SK-N-MC (cell line): ENCODE data around the gene SYCE3.
"Not testable (repeated sequence)": the region's sequence is repeated elsewhere in the genome, so short reads cannot be mapped to it uniquely, and the experiment has no call there.

Source experiments
- DNase-seq: peaks from one replicate; pipeline ENCODE4 v3.0.0-alpha.2; 2011; ENCODE audit warnings: low read depth, low spot score
- H3K27ac ChIP-seq: fragments of 200-600 bp; sonication (generic); 2 replicates; pipeline ENCODE4 v1.5.1; 2016; ENCODE audit warnings: mixed run types
- H3K36me3 ChIP-seq: fragments of 200-600 bp; sonication (generic); 2 replicates; pipeline ENCODE4 v1.6.1; 2017; ENCODE audit warnings: antibody characterized with exemption, low read length, mixed read lengths; ENCODE audit not compliant: insufficient read depth
- H3K4me3 ChIP-seq: fragments of 200-600 bp; sonication (generic); 2 replicates; pipeline ENCODE4 v1.5.1; 2016
- H3K9ac ChIP-seq: fragments of 200-600 bp; sonication (generic); 2 replicates; pipeline ENCODE4 v1.8.0; 2017; ENCODE audit warnings: mixed run types, mixed read lengths; ENCODE audit not compliant: insufficient read length
- H3K9me3 ChIP-seq: fragments of 200-600 bp; sonication (generic); 2 replicates; pipeline ENCODE4 v1.6.1; 2017; ENCODE audit warnings: low read depth, mild to moderate bottlenecking, antibody characterized with exemption, low read length, moderate library complexity, mixed read lengths
- EZH2 ChIP-seq: fragments of 200-600 bp; sonication (generic); IDR thresholded peaks from one replicate; pipeline ENCODE4 v1.6.1; 2017; ENCODE audit warnings: antibody characterized with exemption
- FOXP2 ChIP-seq: optimal IDR thresholded peaks from 2 replicates; pipeline ENCODE3; 2011; ENCODE audit warnings: mild to moderate bottlenecking, moderate library complexity; ENCODE audit not compliant: insufficient read depth; ENCODE audit errors: extremely low read length, control extremely low read depth
- POLR2AphosphoS5 ChIP-seq: IDR thresholded peaks from 2 replicates; pipeline ENCODE4 v1.6.1; 2012; ENCODE audit warnings: mild to moderate bottlenecking, low read depth, low read length, borderline replicate concordance

The SYCE3 gene

DNA sequence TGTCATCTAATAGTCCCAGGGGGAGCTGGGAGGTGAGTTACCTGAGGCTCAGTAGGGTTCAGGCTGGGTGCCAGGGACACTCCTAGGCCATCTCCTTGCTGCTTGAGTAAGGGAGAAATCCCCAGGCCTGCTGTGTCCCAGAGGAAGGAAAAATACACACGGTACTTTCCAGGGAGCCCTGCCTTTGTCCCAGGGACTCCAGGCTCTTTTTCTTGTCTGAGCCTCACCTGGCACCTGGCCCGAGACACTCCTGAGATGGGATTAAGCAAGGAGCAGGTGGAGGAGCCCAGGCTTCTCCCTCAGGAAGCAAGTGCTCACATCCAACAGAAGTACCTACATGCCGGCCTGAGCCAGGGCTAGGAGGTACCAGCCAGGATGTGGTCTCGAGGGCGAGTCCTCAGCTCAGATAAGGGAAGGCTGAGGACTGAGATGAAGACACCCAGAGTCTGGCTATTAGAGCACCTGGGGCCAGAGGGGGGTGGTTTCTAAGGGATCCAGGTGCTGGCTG, 17.9 kb downstream of the SYCE3 start:
- no peak overlapping the region for H3K4me3 ChIP-seq
- TF ChIP-seq EZH2 (no peak), FOXP2 (no peak), POLR2AphosphoS5 (no peak)
- no peak for DNase-seq
- peak overlapping the region; percentile 45 for H3K9ac ChIP-seq
- peak overlapping the region; percentile 19; the same call in 1 of the 2 replicates for H3K27ac ChIP-seq
- no peaks in the 10 kb centered on the region for H3K36me3 ChIP-seq
- H3K9me3 ChIP-seq = no peaks in the 10 kb centered on the region

DNA sequence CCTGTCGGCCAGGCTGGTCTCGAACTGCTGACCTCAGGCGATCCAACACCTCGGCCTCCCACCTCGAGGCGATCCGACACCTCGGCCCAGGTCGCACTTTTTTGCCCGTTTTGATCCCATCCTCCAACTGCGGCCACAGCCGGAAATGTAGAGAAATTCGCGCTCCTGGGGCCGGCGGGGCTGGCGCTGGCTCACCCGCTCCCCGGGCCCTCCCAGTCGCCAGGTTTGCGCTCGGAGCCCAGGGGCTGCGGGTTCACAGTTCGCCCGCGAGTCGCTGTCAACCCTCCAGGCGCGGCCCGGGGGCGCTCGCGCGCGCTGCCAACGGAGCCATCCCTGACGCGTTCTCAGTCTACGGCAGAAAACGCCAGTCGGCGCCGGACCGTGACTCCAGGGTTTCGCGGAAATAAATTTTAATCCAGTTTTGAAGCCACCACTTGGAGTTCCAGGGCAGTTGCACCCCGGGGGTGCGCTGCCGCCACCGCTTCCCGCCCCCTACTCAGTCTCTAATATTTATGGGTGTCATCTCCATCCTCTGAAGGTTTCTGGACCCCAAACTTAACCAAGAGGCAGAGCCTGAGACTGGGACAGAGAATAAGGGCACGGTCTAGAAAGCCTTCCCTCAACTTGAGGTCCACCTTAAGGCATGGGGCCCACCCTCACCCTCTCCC, 18.5 kb downstream of the SYCE3 start:
- no peak for DNase-seq
- no peaks in the 10 kb centered on the region for H3K36me3 ChIP-seq
- no peak overlapping the region for H3K9ac ChIP-seq
- no peaks in the 10 kb centered on the region for H3K9me3 ChIP-seq
- no peak overlapping the region; the same call in 1 of the 2 replicates for H3K27ac ChIP-seq
- no peak overlapping the region for H3K4me3 ChIP-seq
- TF ChIP-seq FOXP2 = no peak
- no peak for TF ChIP-seq EZH2
- no peak for TF ChIP-seq POLR2AphosphoS5

DNA sequence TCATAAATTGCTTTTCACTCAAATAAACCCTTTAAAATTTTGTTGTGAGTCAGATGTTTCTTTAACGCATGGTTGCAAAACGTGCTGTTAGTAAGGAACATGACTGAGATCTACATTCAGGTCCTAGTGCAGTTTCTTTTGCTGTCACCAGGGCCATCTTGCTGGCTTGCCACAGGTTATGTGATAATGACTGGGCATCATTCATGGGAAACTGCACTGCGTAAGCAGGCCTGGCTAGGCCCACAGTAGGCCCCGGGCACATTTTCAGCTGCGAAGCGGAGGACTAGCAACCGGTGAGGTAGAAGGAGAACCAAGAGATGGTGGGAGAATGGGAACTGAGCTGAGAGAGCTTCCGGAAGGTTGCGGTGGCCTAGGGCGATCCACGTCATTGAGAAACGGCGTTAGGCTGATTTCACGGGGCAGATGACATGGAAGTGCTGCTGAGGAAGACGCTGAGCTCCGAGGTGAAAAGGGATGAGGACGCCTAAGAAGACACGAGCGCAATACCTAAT, 20.2 kb downstream of the SYCE3 start:
- no peak overlapping the region for H3K9ac ChIP-seq
- H3K36me3 ChIP-seq = no peaks in the 10 kb centered on the region
- TF ChIP-seq POLR2AphosphoS5 = no peak
- TF ChIP-seq EZH2 = no peak
- TF ChIP-seq FOXP2 = no peak

DNA sequence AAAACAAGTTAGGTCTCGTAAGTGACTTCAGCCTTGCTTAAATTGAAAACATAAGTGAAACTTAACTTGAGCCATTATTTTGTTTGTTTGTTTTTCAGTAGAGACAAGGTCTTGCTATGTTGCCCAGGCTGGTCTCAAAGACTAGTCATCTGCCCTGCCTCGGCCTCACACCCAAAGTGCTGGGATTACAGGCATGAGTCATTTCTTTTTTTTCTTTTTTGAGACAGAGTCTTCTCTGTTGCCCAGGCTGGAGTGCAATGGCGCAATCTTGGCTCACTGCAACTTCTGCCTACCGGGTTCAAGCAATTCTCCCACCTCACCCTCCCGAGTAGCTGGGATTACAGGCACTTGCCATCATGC, 21.1 kb downstream of the SYCE3 start:
- not testable (repeated sequence) for H3K27ac ChIP-seq, DNase-seq, H3K9me3 ChIP-seq, H3K9ac ChIP-seq, H3K4me3 ChIP-seq, H3K36me3 ChIP-seq

More for the DNA sequence above, 20.2 kb downstream of the SYCE3 start:
- no peak for DNase-seq
- H3K9me3 ChIP-seq = no peaks in the 10 kb centered on the region
- H3K4me3 ChIP-seq = no peak overlapping the region
- H3K27ac ChIP-seq = 0 out of 2 replicates have a peak overlapping the region, but pooled peaks have one; percentile 0

DNA sequence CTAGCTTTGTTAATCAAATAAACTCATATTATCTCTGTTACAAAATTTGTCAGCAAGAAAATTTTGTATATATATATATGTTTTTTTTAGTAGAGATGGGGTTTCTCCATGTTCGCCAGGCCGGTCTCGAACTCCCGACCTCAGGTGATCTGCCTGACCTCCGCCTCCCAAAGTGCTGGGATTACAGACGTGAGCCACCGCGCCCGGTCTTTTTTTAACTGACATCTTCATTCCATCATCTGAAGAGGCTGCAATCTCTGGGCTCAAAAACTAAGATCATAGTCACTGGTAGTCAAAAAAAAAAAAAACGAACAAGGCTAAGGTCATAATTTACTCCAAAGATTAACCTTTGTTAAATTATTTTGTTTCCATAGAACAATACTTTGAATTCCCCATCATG, 22.3 kb downstream of the SYCE3 start:
- DNase-seq = no peak
- H3K9me3 ChIP-seq = no peaks in the 10 kb centered on the region
- TF ChIP-seq FOXP2 (no peak), POLR2AphosphoS5 (no peak), EZH2 (no peak)
- no peaks in the 10 kb centered on the region for H3K36me3 ChIP-seq
- no peak overlapping the region for H3K9ac ChIP-seq
- H3K27ac ChIP-seq = peak overlapping the region; percentile 70; the same call in 1 of the 2 replicates
- no peak overlapping the region for H3K4me3 ChIP-seq

DNA sequence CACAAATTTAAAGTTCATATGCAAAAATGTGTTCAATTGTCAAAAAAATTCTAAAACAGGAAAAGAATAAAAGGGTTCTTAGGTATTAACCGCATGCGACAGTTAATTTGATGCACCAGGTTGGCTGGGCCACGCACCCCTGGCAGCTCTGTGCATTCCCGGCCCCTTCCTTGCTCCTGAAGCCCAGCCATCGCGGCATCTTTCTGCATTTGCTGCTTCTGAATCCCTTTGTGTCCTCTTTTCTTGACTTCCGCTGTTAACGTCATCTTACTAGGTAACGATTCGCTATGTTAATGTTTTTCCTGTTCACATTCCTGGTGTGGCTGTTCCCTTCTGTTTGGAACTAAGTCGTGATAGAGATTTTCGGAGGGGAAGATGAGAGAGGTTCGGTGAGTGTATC, 25.0 kb downstream of the SYCE3 start:
- no peaks in the 10 kb centered on the region for H3K36me3 ChIP-seq
- H3K27ac ChIP-seq = peak overlapping the region; percentile 30; the same call in 1 of the 2 replicates
- no peak for DNase-seq
- no peak overlapping the region for H3K9ac ChIP-seq
- H3K4me3 ChIP-seq = no peak overlapping the region
- H3K9me3 ChIP-seq = no peaks in the 10 kb centered on the region
- no peak for TF ChIP-seq EZH2
- TF ChIP-seq POLR2AphosphoS5 = no peak
- TF ChIP-seq FOXP2 = no peak

DNA sequence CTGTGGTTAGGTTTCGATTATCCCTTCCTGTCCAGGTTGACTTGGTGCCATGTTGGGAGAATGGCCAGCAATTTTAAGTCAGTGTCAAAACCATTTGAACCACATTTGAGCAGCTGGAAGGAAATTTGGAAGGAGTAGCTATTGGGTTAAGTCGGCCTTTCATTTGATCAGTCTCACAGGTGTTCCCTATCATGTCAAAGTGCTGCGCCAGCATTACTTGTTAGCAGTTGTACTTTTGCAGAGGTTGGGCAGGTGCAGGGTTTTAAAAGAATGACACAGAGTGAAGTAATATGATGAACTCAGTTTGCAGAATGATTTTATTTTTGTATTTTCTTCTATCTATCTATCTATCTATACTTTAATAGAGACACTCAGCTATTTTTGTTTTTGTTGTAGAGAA, 26.5 kb downstream of the SYCE3 start:
- H3K9ac ChIP-seq = no peak overlapping the region
- no peaks in the 10 kb centered on the region for H3K36me3 ChIP-seq
- H3K9me3 ChIP-seq = no peaks in the 10 kb centered on the region
- no peak for TF ChIP-seq POLR2AphosphoS5
- no peak for TF ChIP-seq FOXP2
- TF ChIP-seq EZH2 = no peak
- H3K27ac ChIP-seq = no peak overlapping the region
- DNase-seq = no peak
- no peak overlapping the region for H3K4me3 ChIP-seq

DNA sequence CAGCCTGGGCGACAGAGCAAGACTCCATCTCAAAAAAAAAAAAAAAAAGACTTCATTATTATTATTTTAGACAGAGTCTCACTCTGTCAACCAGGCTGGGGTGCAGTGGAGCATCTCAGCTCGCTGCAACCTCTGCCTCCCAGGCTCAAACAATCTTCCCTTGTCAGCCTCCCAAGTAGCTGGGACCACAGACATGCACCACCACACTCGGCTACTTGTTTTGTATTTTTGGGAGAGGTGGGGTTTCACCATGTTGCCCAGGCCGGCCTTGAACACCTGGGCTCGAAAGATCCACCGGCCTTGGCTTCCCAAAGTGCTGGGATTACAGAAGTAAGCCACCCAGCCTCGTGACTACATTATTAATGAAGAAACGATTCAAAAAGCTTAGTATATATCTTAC, 27.6 kb downstream of the SYCE3 start:
- no peaks in the 10 kb centered on the region for H3K36me3 ChIP-seq
- TF ChIP-seq POLR2AphosphoS5 (no peak), EZH2 (no peak), FOXP2 (no peak)
- no peak overlapping the region for H3K27ac ChIP-seq
- no peak overlapping the region for H3K4me3 ChIP-seq
- H3K9ac ChIP-seq = no peak overlapping the region
- no peak for DNase-seq
- no peaks in the 10 kb centered on the region for H3K9me3 ChIP-seq

DNA sequence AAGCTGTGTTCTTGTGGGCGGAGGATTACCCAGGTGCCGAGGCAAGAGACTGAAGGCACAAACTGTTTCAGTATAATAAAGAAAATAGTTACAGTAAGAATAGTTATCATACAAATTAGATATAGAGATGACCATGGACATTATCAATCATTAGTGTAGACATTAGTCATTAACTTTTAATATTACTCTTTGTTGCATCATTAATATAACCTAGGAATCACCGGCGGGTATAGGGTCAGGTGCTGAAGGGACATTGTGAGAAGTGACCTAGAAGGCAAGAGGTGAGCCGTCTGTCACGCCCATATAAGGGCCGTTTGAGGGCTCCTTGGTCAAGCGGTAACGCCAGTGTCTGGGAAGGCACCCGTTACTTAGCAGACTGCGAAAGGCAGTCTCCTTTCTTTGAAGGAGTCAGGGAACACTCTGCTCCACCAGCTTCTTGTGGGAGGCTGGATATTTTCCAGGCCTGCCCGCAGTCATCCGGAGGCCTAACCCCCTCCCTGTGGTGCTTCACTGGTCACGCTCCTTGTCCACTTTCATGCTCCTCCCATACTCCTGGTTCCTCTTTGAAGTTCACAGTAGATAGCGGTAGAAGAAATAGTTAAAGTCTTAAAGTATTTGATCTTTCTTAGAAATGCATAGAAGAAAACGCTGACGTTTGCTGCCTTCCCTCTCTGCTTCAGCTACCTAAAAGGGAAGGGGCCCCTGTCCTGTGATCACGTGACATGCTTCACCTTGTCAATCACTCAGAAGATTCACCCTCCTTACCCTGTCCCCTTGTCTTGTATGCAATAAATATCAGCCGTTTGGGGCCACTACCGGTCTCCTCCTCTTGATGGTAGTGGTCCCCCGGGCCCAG, 28.6 kb downstream of the SYCE3 start:
- H3K9me3 ChIP-seq, H3K4me3 ChIP-seq, H3K9ac ChIP-seq, DNase-seq, H3K36me3 ChIP-seq: not testable (repeated sequence)
- H3K27ac ChIP-seq = peak overlapping the region; percentile 42; the same call in 1 of the 2 replicates
